Caco-2 (cell line): Measurements from ENCODE around the gene HAPLN2. TPM values are rescaled to one million over a fixed set of nuclear protein-coding genes. Genes with fewer than 3 reads are reported as not detected.

Experiments used
- BruUV-seq: library from RNA; stranded (reverse); fragments of 400-500 nt; replicated peaks from 2 replicates; lab custom pipeline; 2021; lab: Mats Ljungman, UMichigan
- CTCF ChIA-PET: fragments of 300-600 bp; sonication (Branson Sonifier 250); formaldehyde crosslinking; loops from one replicate; lab custom pipeline; 2022; ENCODE audit warnings: antibody characterized with exemption; lab: Charles Lee
- POLR2A ChIA-PET: fragments of 300-600 bp; sonication (Branson Sonifier 250); formaldehyde crosslinking; loops from one replicate; lab custom pipeline; 2022; ENCODE audit warnings: antibody characterized with exemption; lab: Charles Lee
- DNase-seq, 2 experiments: peaks; one replicate each; pipeline versions ENCODE4 v3.0.0 to v3.0.0-alpha.2; 2020 to 2022
- H3K27me3 ChIP-seq: replicated peaks from 2 replicates; pipeline ENCODE4 v1.6.0; 2011; ENCODE audit warnings: low read length; ENCODE audit not compliant: control insufficient read depth, insufficient read depth
- H3K36me3 ChIP-seq: 2 replicates; pipeline ENCODE4 v1.5.1; 2011; ENCODE audit warnings: low read length; ENCODE audit not compliant: control insufficient read depth, insufficient read depth
- H3K4me1 ChIP-seq: fragments of 250-450 bp; sonication (Bioruptor Pico); 2 replicates; pipeline ENCODE4 v1.5.1; 2020; ENCODE audit warnings: mild to moderate bottlenecking
- H3K4me3 ChIP-seq: 2 replicates; pipeline ENCODE4 v1.5.1; 2011; ENCODE audit warnings: low read depth, mild to moderate bottlenecking, control low read depth, low read length
- H3K9me3 ChIP-seq: fragments of 250-450 bp; sonication (Bioruptor Pico); 2 replicates; pipeline ENCODE4 v1.5.1; 2020; ENCODE audit warnings: mild to moderate bottlenecking, moderate library complexity
- H3K27ac Mint-ChIP-seq: one replicate; pipeline ENCODE4 v1.8.0; 2022; ENCODE audit warnings: mixed read lengths; ENCODE audit not compliant: unreplicated experiment
- H3K27me3 Mint-ChIP-seq: one replicate; pipeline ENCODE4 v1.8.0; 2022; ENCODE audit warnings: mixed read lengths; ENCODE audit not compliant: insufficient read depth, unreplicated experiment
- H3K36me3 Mint-ChIP-seq: one replicate; pipeline ENCODE4 v1.8.0; 2022; ENCODE audit warnings: mild to moderate bottlenecking, mixed read lengths; ENCODE audit not compliant: insufficient read depth, unreplicated experiment
- H3K4me1 Mint-ChIP-seq: one replicate; pipeline ENCODE4 v1.8.0; 2022; ENCODE audit warnings: low read depth, mixed read lengths; ENCODE audit not compliant: unreplicated experiment
- H3K4me3 Mint-ChIP-seq: one replicate; pipeline ENCODE4 v1.8.0; 2022; ENCODE audit warnings: mild to moderate bottlenecking, moderate library complexity, mixed read lengths; ENCODE audit not compliant: unreplicated experiment
- H3K9me3 Mint-ChIP-seq: one replicate; pipeline ENCODE4 v1.8.0; 2022; ENCODE audit warnings: mixed read lengths; ENCODE audit not compliant: unreplicated experiment
- intact Hi-C: fragments of 100-400 bp; cut with micrococcal nuclease; formaldehyde crosslinking; loops from one replicate; pipeline ENCODE4 v1.10.0; 2022; ENCODE audit not compliant: unreplicated experiment
- total RNA-seq: library from RNA; stranded (reverse); gene quantifications from 2 replicates; pipeline ENCODE4 v1.2.3, GENCODE V29; 2022
- TF ChIP-seq, protein P1 (sequence below), 2 experiments: fragments of 200-600 bp in 1 of 2; IDR thresholded peaks; 1 replicate in 1 of 2; 2 replicates in 1 of 2; pipeline versions ENCODE4 v1.5.1 to v1.8.0; 2011 to 2022; ENCODE audit warnings: antibody characterized with exemption in 1 of 2, control low read depth in 1 of 2, inconsistent platforms in 1 of 2, low read depth in 1 of 2, low read length in 1 of 2, mild to moderate bottlenecking in 1 of 2, moderate library complexity in 1 of 2; ENCODE audit not compliant: insufficient read depth in 1 of 2, severe bottlenecking in 1 of 2, unreplicated experiment in 1 of 2

HAPLN2 gene
- total RNA-seq, 1 experiment from 2014 or later, result not detected

DNA sequence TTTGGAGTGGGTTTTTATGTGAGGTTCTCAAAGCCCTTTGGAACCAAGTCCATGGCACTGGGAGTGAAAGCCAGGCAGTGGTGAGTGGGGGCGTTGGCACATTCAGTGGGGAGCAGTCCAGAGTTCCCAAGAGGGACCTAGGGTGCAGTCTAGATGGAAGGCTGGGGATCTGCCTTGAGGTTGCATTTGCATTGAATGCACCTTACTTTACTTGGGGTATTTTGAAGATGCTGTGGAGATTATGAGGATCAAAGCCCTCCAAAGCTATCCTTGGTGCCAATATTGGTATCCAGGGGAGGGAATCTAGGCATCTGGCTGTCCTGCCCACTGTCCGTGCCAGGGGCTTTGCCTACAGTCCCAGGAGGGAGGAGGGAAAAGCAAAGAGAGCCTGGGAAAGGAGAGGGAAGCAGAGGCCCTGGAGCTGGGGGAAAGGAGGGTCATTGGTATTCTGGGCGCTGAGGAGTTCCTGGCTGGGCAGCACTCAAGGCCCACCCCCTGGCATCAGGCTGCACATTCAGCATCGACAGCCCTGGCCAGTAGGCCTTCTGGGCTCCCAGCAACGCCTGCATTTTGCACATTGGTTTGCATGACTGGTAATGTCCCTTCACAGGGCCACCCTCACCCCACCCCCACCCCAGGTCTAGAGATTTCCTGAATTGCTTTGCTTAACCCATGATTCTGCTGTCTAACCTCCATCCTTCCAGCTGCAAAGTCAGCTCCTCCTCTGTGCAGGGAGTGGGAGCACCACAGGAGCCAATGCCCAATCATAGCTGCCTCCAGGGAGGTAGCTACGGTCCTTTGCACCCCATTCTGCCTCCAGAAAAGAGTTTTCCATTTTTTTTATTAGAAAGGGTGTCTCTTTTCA, 21.9 kb downstream of the HAPLN2 start:
- no peaks in the 10 kb centered on the region for H3K9me3 ChIP-seq
- no peak overlapping the region for H3K4me3 Mint-ChIP-seq
- no peak overlapping the region for H3K4me3 ChIP-seq
- no peak for DNase-seq
- peaks cover 8% of the 10 kb centered on the region for H3K27me3 Mint-ChIP-seq
- H3K36me3 Mint-ChIP-seq, result no peaks in the 10 kb centered on the region
- ChIA-PET CTCF (interaction anchor here (0.7 kb wide), 1 partner anchor 85 kb away, joined by 3 read pairs; no protein-coding TSS in a partner anchor), POLR2A (no interaction called here)
- no peaks in the 10 kb centered on the region for H3K36me3 ChIP-seq
- no peaks in the 10 kb centered on the region for H3K4me1 ChIP-seq
- TF ChIP-seq, protein P1, sequence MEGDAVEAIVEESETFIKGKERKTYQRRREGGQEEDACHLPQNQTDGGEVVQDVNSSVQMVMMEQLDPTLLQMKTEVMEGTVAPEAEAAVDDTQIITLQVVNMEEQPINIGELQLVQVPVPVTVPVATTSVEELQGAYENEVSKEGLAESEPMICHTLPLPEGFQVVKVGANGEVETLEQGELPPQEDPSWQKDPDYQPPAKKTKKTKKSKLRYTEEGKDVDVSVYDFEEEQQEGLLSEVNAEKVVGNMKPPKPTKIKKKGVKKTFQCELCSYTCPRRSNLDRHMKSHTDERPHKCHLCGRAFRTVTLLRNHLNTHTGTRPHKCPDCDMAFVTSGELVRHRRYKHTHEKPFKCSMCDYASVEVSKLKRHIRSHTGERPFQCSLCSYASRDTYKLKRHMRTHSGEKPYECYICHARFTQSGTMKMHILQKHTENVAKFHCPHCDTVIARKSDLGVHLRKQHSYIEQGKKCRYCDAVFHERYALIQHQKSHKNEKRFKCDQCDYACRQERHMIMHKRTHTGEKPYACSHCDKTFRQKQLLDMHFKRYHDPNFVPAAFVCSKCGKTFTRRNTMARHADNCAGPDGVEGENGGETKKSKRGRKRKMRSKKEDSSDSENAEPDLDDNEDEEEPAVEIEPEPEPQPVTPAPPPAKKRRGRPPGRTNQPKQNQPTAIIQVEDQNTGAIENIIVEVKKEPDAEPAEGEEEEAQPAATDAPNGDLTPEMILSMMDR (IDR thresholded peaks at IDR 0.05; ENCODE audit: insufficient read depth in 1 of 2, low read depth in 1 of 2, low read length in 1 of 2, severe bottlenecking in 1 of 2, unreplicated experiment in 1 of 2), result no peak
- BruUV-seq, result no TSS peak
- intact Hi-C loops, result no loop called here
- H3K27me3 ChIP-seq, result no peaks in the 10 kb centered on the region
- H3K9me3 Mint-ChIP-seq, result no peaks in the 10 kb centered on the region
- no peaks in the 10 kb centered on the region for H3K4me1 Mint-ChIP-seq
- H3K27ac Mint-ChIP-seq, result no peak overlapping the region

DNA sequence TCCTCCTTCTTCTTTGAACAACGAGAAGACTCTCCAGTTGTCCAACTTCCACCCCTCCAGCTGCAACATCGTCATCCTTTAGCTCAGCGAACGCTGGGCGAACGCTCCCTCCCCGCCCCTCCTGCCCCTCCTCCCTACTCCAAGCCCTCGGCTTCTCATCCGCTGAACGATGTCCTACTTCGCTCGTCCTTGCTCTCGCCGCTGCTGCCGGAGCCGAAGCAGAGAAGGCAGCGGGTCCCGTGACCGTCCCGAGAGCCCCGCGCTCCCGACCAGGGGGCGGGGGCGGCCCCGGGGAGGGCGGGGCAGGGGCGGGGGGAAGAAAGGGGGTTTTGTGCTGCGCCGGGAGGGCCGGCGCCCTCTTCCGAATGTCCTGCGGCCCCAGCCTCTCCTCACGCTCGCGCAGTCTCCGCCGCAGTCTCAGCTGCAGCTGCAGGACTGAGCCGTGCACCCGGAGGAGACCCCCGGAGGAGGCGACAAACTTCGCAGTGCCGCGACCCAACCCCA, 22.6 kb downstream of the HAPLN2 start, which contains the start of gene BCAN:
TSS of gene BCAN (plus strand) at position 357 of the 504 bp plus-strand sequence. CDS start 3,938 bp downstream, outside the sequence.
- intact Hi-C loops, result no loop called here
- H3K9me3 Mint-ChIP-seq, result no peaks in the 10 kb centered on the region
- no peaks in the 10 kb centered on the region for H3K4me1 ChIP-seq
- H3K4me3 Mint-ChIP-seq, result no peak within 1 kb of the TSS
- no peak for DNase-seq
- no peak within 1 kb of the TSS for H3K4me3 ChIP-seq
- H3K36me3 Mint-ChIP-seq, result no peaks in the 10 kb centered on the region
- no peaks in the 10 kb centered on the region for H3K4me1 Mint-ChIP-seq
- H3K9me3 ChIP-seq, result no peaks in the 10 kb centered on the region
- BruUV-seq, result no TSS peak
- no peaks in the 10 kb centered on the region for H3K36me3 ChIP-seq
- peaks cover 4% of the 10 kb centered on the region for H3K27me3 Mint-ChIP-seq
- TF ChIP-seq, protein P1 (IDR thresholded peaks at IDR 0.05; ENCODE audit: insufficient read depth in 1 of 2, low read depth in 1 of 2, low read length in 1 of 2, severe bottlenecking in 1 of 2, unreplicated experiment in 1 of 2), result no peak
- CTCF ChIA-PET, result no interaction called here
- H3K27me3 ChIP-seq, result no peaks in the 10 kb centered on the region
- no peak within 1 kb of the TSS for H3K27ac Mint-ChIP-seq
- POLR2A ChIA-PET, result no interaction called here

DNA sequence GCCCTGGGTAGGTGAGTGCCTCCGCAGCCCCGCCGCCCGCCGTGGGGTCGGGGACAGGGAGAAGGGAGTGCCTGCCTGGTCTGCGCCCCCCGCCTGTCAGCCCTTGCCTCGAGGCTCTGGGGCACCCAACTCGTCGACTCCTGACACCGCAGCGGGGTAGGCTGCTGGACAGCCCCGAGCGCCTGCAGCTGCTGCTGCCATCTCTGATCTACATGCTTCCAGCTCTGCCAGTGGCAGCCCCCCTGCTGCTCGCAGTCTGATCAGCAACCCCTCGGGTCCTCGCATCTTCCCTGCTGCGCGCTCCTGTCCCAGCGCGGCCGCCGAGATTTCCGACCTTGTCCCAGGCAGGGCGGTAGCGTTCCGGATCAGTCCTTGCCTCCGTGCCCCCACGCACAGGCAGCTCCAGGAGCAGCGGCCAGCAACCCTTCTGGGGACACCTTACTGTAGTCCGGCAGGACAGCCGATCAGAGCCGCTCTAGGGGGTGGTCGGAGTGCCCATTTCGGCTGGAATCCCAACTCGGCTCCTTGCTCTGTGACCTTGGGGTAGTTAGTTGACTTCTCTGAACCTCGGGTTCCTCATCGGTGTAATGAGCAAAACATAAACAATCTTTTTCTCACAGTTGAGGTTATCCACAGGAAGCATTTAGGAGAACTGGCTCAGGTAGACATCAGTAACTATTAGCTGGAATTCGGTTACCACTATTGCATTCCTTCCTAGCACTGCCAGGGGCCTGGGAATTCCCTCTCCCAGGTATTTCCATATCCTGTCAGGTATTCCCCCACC, 23.2 kb downstream of the HAPLN2 start:
- Mint-ChIP-seq H3K4me1 (no peaks in the 10 kb centered on the region), H3K27me3 (peaks cover 4% of the 10 kb centered on the region), H3K27ac (no peak overlapping the region), H3K36me3 (no peaks in the 10 kb centered on the region), H3K4me3 (no peak overlapping the region), H3K9me3 (no peaks in the 10 kb centered on the region)
- intact Hi-C loops, result no loop called here
- H3K4me3 ChIP-seq, result no peak overlapping the region
- ChIA-PET CTCF (interaction anchor here (1.0 to 1.2 kb wide), 2 partner anchors 13 to 18 kb away, joined by 3 to 4 read pairs; no protein-coding TSS in a partner anchor), POLR2A (no interaction called here)
- TF ChIP-seq, protein P1 (IDR thresholded peaks at IDR 0.05; ENCODE audit: insufficient read depth in 1 of 2, low read depth in 1 of 2, low read length in 1 of 2, severe bottlenecking in 1 of 2, unreplicated experiment in 1 of 2), result no peak
- no peaks in the 10 kb centered on the region for H3K4me1 ChIP-seq
- H3K27me3 ChIP-seq, result no peaks in the 10 kb centered on the region
- no peak for DNase-seq
- no peaks in the 10 kb centered on the region for H3K9me3 ChIP-seq
- no TSS peak for BruUV-seq
- no peaks in the 10 kb centered on the region for H3K36me3 ChIP-seq
